Esophagus muscularis mucosa (tissue), 4 donors: ENCODE measurements around the gene RNF180.

ENCODE experiments used
- EP300 ChIP-seq: sonication (generic); formaldehyde crosslinking; IDR thresholded peaks from one replicate; pipeline ENCODE4 v1.6.1; 2017; ENCODE audit warnings: antibody characterized with exemption
- POLR2AphosphoS5 ChIP-seq, 2 donors: sonication (generic); formaldehyde crosslinking; IDR thresholded peaks; one replicate each; pipeline ENCODE4 v1.6.1; 2017; ENCODE audit warnings: antibody characterized with exemption in 2 of 2
- TF ChIP-seq, protein P1 (sequence below), 3 experiments: fragments of 200-600 bp in 2 of 3; fragments of 450-650 bp in 1 of 3; sonication (generic) in 2 of 3; IDR thresholded peaks; one replicate each; pipeline ENCODE4 v1.5.1; 2017 to 2019; ENCODE audit warnings: antibody characterized with exemption in 3 of 3, mild to moderate bottlenecking in 2 of 3, moderate library complexity in 1 of 3

GRCh38 chr5:64333886-64334285, 168.2 kb downstream of the RNF180 start:
- TF ChIP-seq EP300 = no peak
- TF ChIP-seq, protein P1, sequence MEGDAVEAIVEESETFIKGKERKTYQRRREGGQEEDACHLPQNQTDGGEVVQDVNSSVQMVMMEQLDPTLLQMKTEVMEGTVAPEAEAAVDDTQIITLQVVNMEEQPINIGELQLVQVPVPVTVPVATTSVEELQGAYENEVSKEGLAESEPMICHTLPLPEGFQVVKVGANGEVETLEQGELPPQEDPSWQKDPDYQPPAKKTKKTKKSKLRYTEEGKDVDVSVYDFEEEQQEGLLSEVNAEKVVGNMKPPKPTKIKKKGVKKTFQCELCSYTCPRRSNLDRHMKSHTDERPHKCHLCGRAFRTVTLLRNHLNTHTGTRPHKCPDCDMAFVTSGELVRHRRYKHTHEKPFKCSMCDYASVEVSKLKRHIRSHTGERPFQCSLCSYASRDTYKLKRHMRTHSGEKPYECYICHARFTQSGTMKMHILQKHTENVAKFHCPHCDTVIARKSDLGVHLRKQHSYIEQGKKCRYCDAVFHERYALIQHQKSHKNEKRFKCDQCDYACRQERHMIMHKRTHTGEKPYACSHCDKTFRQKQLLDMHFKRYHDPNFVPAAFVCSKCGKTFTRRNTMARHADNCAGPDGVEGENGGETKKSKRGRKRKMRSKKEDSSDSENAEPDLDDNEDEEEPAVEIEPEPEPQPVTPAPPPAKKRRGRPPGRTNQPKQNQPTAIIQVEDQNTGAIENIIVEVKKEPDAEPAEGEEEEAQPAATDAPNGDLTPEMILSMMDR (IDR thresholded peaks at IDR 0.05) = no peak
- TF ChIP-seq POLR2AphosphoS5 (IDR thresholded peaks at IDR 0.05) = no peak
